Left ventricle myocardium inferior (tissue), 1 donor: ENCODE results near the gene RHBDL3. TPM values are rescaled to one million over a fixed set of nuclear protein-coding genes. Genes with fewer than 3 reads are reported as not detected.

Source experiments
- DNase-seq: peaks from one replicate; pipeline ENCODE4 v3.0.0-alpha.2; 2020
- H3K27ac ChIP-seq: fragments of 200-600 bp; replicated peaks from 2 replicates; pipeline ENCODE4 v1.8.0; 2021
- H3K27me3 ChIP-seq: fragments of 200-600 bp; 2 replicates; pipeline ENCODE4 v1.8.0; 2021; ENCODE audit warnings: low read depth
- H3K36me3 ChIP-seq: fragments of 200-600 bp; 2 replicates; pipeline ENCODE4 v1.8.0; 2021
- H3K4me1 ChIP-seq: fragments of 200-600 bp; 2 replicates; pipeline ENCODE4 v1.8.0; 2021
- H3K4me3 ChIP-seq: fragments of 200-600 bp; 2 replicates; pipeline ENCODE4 v1.8.0; 2021; ENCODE audit warnings: mild to moderate bottlenecking, moderate library complexity
- H3K9me3 ChIP-seq: fragments of 200-600 bp; replicated peaks from 2 replicates; pipeline ENCODE4 v1.8.0; 2021
- intact Hi-C: fragments of 100-400 bp; cut with micrococcal nuclease; formaldehyde crosslinking; loops from one replicate; pipeline ENCODE4 v1.11.0; 2022
- total RNA-seq: library from RNA; stranded (reverse); fragmentation: NEBNext Ultra II Directional; extraction: Animal tissue kit (Norgen Biotek cat#: 25700); gene quantifications from one replicate; pipeline ENCODE4 v1.2.1, GENCODE V29; 2021
- TF ChIP-seq, protein P1 (sequence below): fragments of 200-600 bp; IDR thresholded peaks from 2 replicates; pipeline ENCODE4 v1.8.0; 2021; ENCODE audit warnings: antibody characterized with exemption, mild to moderate bottlenecking, borderline replicate concordance
- donor health status: DM: no; HTN: yes; CAD: no; lungs with severe emphysema.

RHBDL3 gene
- total RNA-seq, 1 donor from 2014 or later: 4.7 TPM

DNA sequence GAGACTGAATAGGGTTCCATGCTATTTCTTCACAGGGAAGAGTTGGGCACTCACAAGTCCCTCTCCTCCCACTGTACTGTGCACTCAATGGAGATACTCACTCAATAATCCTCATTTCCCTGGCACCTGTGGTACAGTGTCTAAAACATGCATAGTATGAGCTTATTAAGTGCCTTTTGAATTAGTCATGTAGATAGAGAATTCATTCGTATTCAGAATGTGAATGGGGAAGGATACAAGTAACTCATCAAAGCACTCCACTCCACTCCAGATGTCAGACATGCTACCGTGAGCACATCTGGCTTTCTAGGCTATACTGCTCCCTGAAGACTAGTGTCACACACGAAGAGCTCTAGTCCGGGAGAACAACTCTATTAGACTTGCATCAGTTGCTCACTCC is 70.1 kb downstream of the RHBDL3 start:
- no peak overlapping the region for H3K27ac ChIP-seq
- intact Hi-C loops: no loop called here
- H3K27me3 ChIP-seq: no peaks in the 10 kb centered on the region
- TF ChIP-seq, protein P1, sequence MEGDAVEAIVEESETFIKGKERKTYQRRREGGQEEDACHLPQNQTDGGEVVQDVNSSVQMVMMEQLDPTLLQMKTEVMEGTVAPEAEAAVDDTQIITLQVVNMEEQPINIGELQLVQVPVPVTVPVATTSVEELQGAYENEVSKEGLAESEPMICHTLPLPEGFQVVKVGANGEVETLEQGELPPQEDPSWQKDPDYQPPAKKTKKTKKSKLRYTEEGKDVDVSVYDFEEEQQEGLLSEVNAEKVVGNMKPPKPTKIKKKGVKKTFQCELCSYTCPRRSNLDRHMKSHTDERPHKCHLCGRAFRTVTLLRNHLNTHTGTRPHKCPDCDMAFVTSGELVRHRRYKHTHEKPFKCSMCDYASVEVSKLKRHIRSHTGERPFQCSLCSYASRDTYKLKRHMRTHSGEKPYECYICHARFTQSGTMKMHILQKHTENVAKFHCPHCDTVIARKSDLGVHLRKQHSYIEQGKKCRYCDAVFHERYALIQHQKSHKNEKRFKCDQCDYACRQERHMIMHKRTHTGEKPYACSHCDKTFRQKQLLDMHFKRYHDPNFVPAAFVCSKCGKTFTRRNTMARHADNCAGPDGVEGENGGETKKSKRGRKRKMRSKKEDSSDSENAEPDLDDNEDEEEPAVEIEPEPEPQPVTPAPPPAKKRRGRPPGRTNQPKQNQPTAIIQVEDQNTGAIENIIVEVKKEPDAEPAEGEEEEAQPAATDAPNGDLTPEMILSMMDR: no peak
- H3K4me3 ChIP-seq: no peak overlapping the region
- H3K4me1 ChIP-seq: peaks cover under 1% of the 10 kb centered on the region
- H3K36me3 ChIP-seq: peaks cover 73% of the 10 kb centered on the region
- no peaks in the 10 kb centered on the region for H3K9me3 ChIP-seq
- no peak for DNase-seq

DNA sequence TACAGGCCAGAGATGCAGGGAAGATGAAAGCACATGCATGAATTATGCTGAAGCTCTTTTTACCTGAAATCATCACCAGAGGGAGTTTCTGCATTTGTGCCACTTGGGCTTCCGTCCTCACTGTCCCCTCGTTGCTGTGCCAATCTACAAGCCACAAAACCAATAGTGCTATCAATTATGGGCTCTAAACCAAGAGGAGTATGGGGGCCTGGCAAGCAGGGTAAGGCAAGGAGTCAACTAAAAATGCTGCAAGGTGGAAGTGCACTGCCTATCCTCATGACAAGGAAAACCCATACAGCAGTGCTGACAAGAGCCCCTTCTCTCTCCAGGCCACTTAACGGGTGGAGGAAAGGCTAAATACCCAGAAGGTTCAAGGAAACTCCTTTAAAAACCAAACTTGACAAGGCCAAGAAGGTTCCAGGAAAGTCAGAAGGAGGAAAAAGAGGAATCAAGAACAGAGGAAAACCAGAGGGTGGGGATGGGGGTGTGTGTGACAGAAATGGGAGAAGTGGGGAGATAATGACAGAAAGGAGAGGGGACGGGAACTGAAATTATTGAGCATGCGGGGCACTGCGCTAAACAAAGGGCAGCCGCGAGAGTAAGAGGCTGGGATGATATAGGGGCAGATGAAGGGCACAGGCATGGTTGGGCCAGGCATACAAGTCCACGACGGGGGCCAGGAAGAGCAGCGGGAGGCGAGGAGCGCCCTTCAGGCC is 75.7 kb downstream of the RHBDL3 start:
- peaks cover 31% of the 10 kb centered on the region for H3K36me3 ChIP-seq
- intact Hi-C loops: no loop called here
- TF ChIP-seq, protein P1: no peak
- peak overlapping the region; percentile 92 for H3K27ac ChIP-seq
- no peaks in the 10 kb centered on the region for H3K27me3 ChIP-seq
- H3K9me3 ChIP-seq: no peaks in the 10 kb centered on the region
- H3K4me3 ChIP-seq: peak overlapping the region; percentile 75
- peaks cover 22% of the 10 kb centered on the region for H3K4me1 ChIP-seq
- no peak for DNase-seq

DNA sequence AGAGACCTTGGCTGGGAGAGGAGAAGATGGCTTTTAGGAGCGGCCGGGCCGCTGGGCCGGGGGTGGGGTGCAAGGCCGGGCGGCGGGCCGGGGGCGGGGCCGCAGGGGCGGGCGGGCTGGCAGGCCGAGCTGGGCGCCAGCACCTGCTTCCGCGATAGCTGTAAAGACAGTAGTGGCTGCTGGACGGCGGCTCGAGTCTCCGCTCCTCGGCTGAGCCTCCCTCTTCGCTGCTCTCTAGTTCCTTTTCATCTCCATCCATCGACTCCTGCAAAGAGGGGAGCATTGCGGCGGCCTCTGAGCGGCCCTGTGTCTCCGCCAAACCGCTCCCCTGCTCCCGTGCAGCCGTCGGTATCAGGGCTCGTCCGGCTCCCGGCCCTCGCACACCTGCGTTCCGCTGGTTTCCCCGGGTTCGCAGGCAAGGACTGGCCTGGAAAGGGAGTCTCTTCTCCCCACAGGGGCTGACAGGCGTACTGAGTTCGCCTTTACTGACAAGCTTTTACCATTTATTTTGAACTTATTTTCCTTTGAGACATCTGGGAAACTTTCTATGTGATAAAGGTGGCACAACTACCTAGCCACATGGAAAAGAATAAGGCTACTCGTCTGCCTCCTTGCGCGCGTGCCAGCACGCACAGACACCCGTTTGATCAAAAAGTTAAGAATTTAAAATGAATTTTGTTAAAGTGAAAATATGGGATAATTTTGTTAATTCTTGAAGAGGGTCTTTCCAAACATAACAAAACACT is 76.4 kb downstream of the RHBDL3 start, which contains the start of gene C17orf75:
C17orf75 (minus strand) TSS at position 317 of the 746 bp plus-strand sequence; CDS start at position 283, 34 bp downstream.
- DNase-seq: peak; percentile 80
- TF ChIP-seq, protein P1: no peak
- Histone ChIP-seq H3K9me3 (no peaks in the 10 kb centered on the region), H3K36me3 (peaks cover 24% of the 10 kb centered on the region), H3K4me3 (peak within 1 kb of the TSS; percentile 75), H3K27ac (peak within 1 kb of the TSS; percentile 92), H3K27me3 (no peaks in the 10 kb centered on the region), H3K4me1 (peaks cover 22% of the 10 kb centered on the region)
- intact Hi-C loops: no loop called here

DNA sequence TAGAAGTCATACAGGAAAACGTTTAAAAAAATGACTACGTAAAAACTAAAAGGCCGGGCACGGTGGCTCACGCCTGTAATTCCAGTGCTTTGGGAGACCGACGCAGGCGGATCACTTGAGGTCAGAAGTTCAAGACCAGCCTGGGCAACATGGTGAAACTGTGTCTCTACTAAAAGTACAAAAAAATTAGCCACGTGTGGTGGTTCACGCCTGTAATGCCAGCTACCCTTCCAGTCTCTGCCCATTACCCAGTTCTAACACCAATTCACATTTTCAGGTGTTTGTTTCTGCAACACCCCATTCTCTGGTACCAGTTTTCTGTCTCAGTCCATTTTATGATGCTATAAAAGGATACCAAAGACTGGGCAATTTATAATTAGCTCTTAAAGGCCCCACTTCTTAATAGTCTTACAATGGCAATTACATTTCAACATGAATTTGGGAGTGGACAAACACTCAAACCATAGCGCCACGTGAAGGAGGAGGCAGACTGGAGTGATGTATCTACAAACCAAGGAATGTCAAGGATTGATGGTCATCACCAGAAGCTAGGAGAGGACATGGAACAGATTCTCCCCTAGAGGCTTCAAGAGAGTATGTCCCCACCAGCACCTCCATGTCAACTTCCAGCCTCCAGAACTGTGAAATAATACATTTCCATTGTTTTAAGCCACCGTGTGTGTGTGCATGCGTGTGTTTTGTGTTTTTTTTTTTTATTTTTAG is 77.1 kb downstream of the RHBDL3 start:
- peak overlapping the region; percentile 92 for H3K27ac ChIP-seq

More for the DNA sequence above, 77.1 kb downstream of the RHBDL3 start:
- intact Hi-C loops: no loop called here
- H3K4me1 ChIP-seq: peaks cover 22% of the 10 kb centered on the region
- peaks cover 16% of the 10 kb centered on the region for H3K36me3 ChIP-seq
- H3K27me3 ChIP-seq: no peaks in the 10 kb centered on the region
- DNase-seq: no peak
- TF ChIP-seq, protein P1: no peak
- no peaks in the 10 kb centered on the region for H3K9me3 ChIP-seq
- peak overlapping the region; percentile 75 for H3K4me3 ChIP-seq
